SK-N-SH (cell line): ENCODE results near the gene RPL39L. TPM values are rescaled to one million over a fixed set of nuclear protein-coding genes. Genes with fewer than 3 reads are reported as not detected.
"Not testable (repeated sequence)": the region's sequence is repeated elsewhere in the genome, so short reads cannot be mapped to it uniquely, and the experiment has no call there.

Experiments used
- CTCF ChIA-PET: fragments of 300-600, 350-600 bp; formaldehyde crosslinking; extraction: SDS; loops from one replicate; lab custom pipeline; 2021; lab: Yijun Ruan, JAX
- POLR2A ChIA-PET: fragments of 350-600 bp; sonication (Branson Sonifier 250); formaldehyde crosslinking; extraction: SDS; loops from one replicate; lab custom pipeline; 2020; ENCODE audit warnings: antibody characterized with exemption, inconsistent platforms; lab: Yijun Ruan, JAX
- DNase-seq: peaks from one replicate; pipeline ENCODE4 v3.0.0; 2012
- H2AFZ ChIP-seq: fragments of 200-600 bp; sonication (generic); 2 replicates; pipeline ENCODE4 v1.8.1; 2016; ENCODE audit warnings: antibody characterized with exemption, mild to moderate bottlenecking, low read depth
- H3F3A ChIP-seq: fragments of 200-600 bp; sonication (generic); replicated peaks from 2 replicates; pipeline ENCODE3; 2016; ENCODE audit warnings: antibody characterized with exemption, mild to moderate bottlenecking; ENCODE audit not compliant: insufficient read depth
- H3K27ac ChIP-seq, 2 experiments: fragments of 200-500 bp in 1 of 2; fragments of 200-600 bp in 1 of 2; sonication (Bioruptor generic) in 1 of 2; sonication (generic), shearing (Covaris generic) in 1 of 2; 2 replicates each; pipeline versions ENCODE4 v1.5.1 to v1.6.1; 2014 to 2016; ENCODE audit warnings: low read depth in 2 of 2, inconsistent platforms in 1 of 2, low read length in 1 of 2, mild to moderate bottlenecking in 1 of 2, mixed read lengths in 1 of 2
- H3K27me3 ChIP-seq: fragments of 200-600 bp; sonication (generic), shearing (Covaris generic); 2 replicates; pipeline ENCODE4 v1.6.1; 2016; ENCODE audit warnings: mixed run types; ENCODE audit not compliant: insufficient read depth
- H3K36me3 ChIP-seq, 2 experiments: fragments of 200-500 bp in 1 of 2; fragments of 200-600 bp in 1 of 2; sonication (Bioruptor generic) in 1 of 2; sonication (generic) in 1 of 2; replicated peaks in 1 of 2; 2 replicates each; pipeline versions ENCODE3 to v1.5.1; 2014 to 2016; ENCODE audit warnings: low read length in 1 of 2, mild to moderate bottlenecking in 1 of 2; ENCODE audit not compliant: insufficient read depth in 2 of 2, control insufficient read depth in 1 of 2
- H3K4me1 ChIP-seq, 2 experiments: fragments of 200-500 bp in 1 of 2; fragments of 200-600 bp in 1 of 2; sonication (Bioruptor generic) in 1 of 2; sonication (generic), shearing (Covaris generic) in 1 of 2; 2 replicates each; pipeline versions ENCODE4 v1.5.1 to v1.6.1; 2014 to 2016; ENCODE audit warnings: low read depth in 1 of 2, low read length in 1 of 2, mixed run types in 1 of 2; ENCODE audit not compliant: insufficient read depth in 2 of 2, control insufficient read depth in 1 of 2
- H3K4me2 ChIP-seq: fragments of 200-600 bp; sonication (generic), shearing (Covaris generic); 2 replicates; pipeline ENCODE4 v1.6.1; 2017; ENCODE audit warnings: mixed run types
- H3K4me3 ChIP-seq, 2 experiments: fragments of 200-500 bp in 1 of 2; fragments of 200-600 bp in 1 of 2; sonication (Bioruptor generic) in 1 of 2; sonication (generic), shearing (Covaris generic) in 1 of 2; 2 replicates each; pipeline versions ENCODE4 v1.5.1 to v1.8.1; 2014 to 2016; ENCODE audit warnings: low read depth in 2 of 2, inconsistent platforms in 1 of 2, low read length in 1 of 2, mild to moderate bottlenecking in 1 of 2, mixed read lengths in 1 of 2, moderate library complexity in 1 of 2
- H3K79me2 ChIP-seq: fragments of 200-600 bp; sonication (generic); 2 replicates; pipeline ENCODE4 v1.8.1; 2017; ENCODE audit warnings: mild to moderate bottlenecking; ENCODE audit not compliant: insufficient read depth
- H3K9ac ChIP-seq: fragments of 200-600 bp; sonication (generic); 2 replicates; pipeline ENCODE4 v1.6.1; 2017; ENCODE audit warnings: mixed run types
- H3K9me2 ChIP-seq: fragments of 200-600 bp; sonication (generic); 2 replicates; pipeline ENCODE4 v1.6.1; 2017; ENCODE audit warnings: mixed run types
- H3K9me3 ChIP-seq: fragments of 200-600 bp; sonication (generic); 2 replicates; pipeline ENCODE4 v1.6.1; 2017; ENCODE audit warnings: mixed run types, mild to moderate bottlenecking, moderate library complexity
- H4K20me1 ChIP-seq: fragments of 200-600 bp; sonication (generic); 2 replicates; pipeline ENCODE4 v1.6.1; 2017; ENCODE audit warnings: mild to moderate bottlenecking, mixed run types; ENCODE audit not compliant: insufficient read depth
- MXI1 ChIP-seq: IDR thresholded peaks from 2 replicates; pipeline ENCODE4 v1.6.1; 2012; ENCODE audit warnings: mild to moderate bottlenecking, low read depth, low read length, improper control_type of control experiment
- NFIC ChIP-seq: IDR thresholded peaks from 2 replicates; pipeline ENCODE4 v1.4.0; 2012; ENCODE audit warnings: borderline replicate concordance
- NRF1 ChIP-seq: IDR thresholded peaks from 2 replicates; pipeline ENCODE4 v1.6.1; 2012; ENCODE audit warnings: low read depth, mild to moderate bottlenecking, low read length
- POLR2AphosphoS5 ChIP-seq: IDR thresholded peaks from 2 replicates; pipeline ENCODE4 v1.6.1; 2012; ENCODE audit warnings: low read depth, low read length
- RXRA ChIP-seq: IDR thresholded peaks from 2 replicates; pipeline ENCODE4 v1.4.0; 2012; ENCODE audit warnings: low read depth, mild to moderate bottlenecking, borderline replicate concordance
- SMC3 ChIP-seq: IDR thresholded peaks from 2 replicates; pipeline ENCODE4 v1.6.1; 2012; ENCODE audit warnings: low read depth, low read length, improper control_type of control experiment
- TAF1 ChIP-seq: IDR thresholded peaks from 2 replicates; pipeline ENCODE4 v1.6.1; 2012; ENCODE audit warnings: low read depth, mild to moderate bottlenecking, low read length, moderate library complexity, borderline replicate concordance
- USF1 ChIP-seq: IDR thresholded peaks from 2 replicates; pipeline ENCODE4 v1.4.0; 2012; ENCODE audit warnings: low read depth, borderline replicate concordance
- YY1 ChIP-seq: IDR thresholded peaks from 2 replicates; pipeline ENCODE4 v1.4.0; 2012; ENCODE audit warnings: low read depth, mild to moderate bottlenecking
- WGBS: methylation state at CpG from one replicate; pipeline ENCODE4 v1.1.6; 2017; ENCODE audit warnings: low lambda C conversion rate; 5-methylcytosine and 5-hydroxymethylcytosine counted together
- polyA plus RNA-seq, 3 experiments: library from polyadenylated mRNA; depleted of rRNA; stranded (reverse); fragments of >200 nt; gene quantifications; 2 replicates each; pipeline ENCODE4 v1.2.3, GENCODE V29; 2012
- TF ChIP-seq, protein P1 (sequence below): IDR thresholded peaks from 2 replicates; pipeline ENCODE4 v1.6.1; 2012; ENCODE audit warnings: mild to moderate bottlenecking, low read depth, low read length, moderate library complexity
- TF ChIP-seq, protein P2 (sequence below): fragments of 150-350 bp; IDR thresholded peaks from 2 replicates; pipeline ENCODE4 v1.6.1; 2016; ENCODE audit warnings: mild to moderate bottlenecking, low read depth, low read length

RPL39L gene
- polyA plus RNA-seq, 1 of the 3 experiments (the other 2 are of a cell fraction), result 25.3 TPM

DNA sequence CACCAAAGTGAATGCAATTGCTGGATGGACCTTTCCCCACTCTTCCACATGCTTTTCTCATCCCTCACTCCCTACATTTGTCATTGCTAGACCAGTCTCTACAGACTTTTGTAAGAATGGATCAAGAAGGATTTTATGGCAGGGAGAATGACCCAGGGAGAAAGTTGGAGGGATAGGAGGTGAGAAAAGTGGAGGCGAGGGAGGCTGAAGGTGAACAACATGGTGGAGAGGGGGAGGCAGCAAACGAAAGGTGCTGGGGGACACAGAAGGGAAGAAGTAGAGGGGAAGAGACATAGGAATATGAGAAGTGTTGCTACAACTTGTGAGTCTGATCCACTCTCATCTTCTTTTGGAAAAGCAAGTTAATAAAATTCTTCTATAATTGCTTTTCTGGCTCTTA is 33.6 kb upstream of the RPL39L start:
- Histone ChIP-seq H2AFZ (no peak overlapping the region), H3K4me2 (no peak overlapping the region), H3K9ac (no peak overlapping the region), H3K4me3 (no peak overlapping the region), H3F3A (no peaks in the 10 kb centered on the region), H3K79me2 (no peaks in the 10 kb centered on the region), H3K9me3 (no peaks in the 10 kb centered on the region), H3K27ac (no peak overlapping the region), H3K36me3 (no peaks in the 10 kb centered on the region), H3K27me3 (no peaks in the 10 kb centered on the region), H3K9me2 (no peaks in the 10 kb centered on the region), H3K4me1 (no peaks in the 10 kb centered on the region), H4K20me1 (no peaks in the 10 kb centered on the region)
- ChIA-PET POLR2A (no interaction called here), CTCF (interaction anchor here (1.0 to 2.7 kb wide), 2 partner anchors 8 to 59 kb away, joined by 3 to 18 read pairs; no protein-coding TSS in a partner anchor)
- 38% methylated on average over 2 of the region's 2 CpGs for WGBS
- DNase-seq, result no peak
- TF ChIP-seq, protein P1, sequence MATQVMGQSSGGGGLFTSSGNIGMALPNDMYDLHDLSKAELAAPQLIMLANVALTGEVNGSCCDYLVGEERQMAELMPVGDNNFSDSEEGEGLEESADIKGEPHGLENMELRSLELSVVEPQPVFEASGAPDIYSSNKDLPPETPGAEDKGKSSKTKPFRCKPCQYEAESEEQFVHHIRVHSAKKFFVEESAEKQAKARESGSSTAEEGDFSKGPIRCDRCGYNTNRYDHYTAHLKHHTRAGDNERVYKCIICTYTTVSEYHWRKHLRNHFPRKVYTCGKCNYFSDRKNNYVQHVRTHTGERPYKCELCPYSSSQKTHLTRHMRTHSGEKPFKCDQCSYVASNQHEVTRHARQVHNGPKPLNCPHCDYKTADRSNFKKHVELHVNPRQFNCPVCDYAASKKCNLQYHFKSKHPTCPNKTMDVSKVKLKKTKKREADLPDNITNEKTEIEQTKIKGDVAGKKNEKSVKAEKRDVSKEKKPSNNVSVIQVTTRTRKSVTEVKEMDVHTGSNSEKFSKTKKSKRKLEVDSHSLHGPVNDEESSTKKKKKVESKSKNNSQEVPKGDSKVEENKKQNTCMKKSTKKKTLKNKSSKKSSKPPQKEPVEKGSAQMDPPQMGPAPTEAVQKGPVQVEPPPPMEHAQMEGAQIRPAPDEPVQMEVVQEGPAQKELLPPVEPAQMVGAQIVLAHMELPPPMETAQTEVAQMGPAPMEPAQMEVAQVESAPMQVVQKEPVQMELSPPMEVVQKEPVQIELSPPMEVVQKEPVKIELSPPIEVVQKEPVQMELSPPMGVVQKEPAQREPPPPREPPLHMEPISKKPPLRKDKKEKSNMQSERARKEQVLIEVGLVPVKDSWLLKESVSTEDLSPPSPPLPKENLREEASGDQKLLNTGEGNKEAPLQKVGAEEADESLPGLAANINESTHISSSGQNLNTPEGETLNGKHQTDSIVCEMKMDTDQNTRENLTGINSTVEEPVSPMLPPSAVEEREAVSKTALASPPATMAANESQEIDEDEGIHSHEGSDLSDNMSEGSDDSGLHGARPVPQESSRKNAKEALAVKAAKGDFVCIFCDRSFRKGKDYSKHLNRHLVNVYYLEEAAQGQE, result no peak
- TF ChIP-seq NFIC (no peak), RXRA (no peak), NRF1 (no peak), TAF1 (no peak), YY1 (no peak), POLR2AphosphoS5 (no peak), USF1 (no peak), MXI1 (no peak), SMC3 (no peak)
- TF ChIP-seq, protein P2, sequence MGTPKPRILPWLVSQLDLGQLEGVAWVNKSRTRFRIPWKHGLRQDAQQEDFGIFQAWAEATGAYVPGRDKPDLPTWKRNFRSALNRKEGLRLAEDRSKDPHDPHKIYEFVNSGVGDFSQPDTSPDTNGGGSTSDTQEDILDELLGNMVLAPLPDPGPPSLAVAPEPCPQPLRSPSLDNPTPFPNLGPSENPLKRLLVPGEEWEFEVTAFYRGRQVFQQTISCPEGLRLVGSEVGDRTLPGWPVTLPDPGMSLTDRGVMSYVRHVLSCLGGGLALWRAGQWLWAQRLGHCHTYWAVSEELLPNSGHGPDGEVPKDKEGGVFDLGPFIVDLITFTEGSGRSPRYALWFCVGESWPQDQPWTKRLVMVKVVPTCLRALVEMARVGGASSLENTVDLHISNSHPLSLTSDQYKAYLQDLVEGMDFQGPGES, result no peak

DNA sequence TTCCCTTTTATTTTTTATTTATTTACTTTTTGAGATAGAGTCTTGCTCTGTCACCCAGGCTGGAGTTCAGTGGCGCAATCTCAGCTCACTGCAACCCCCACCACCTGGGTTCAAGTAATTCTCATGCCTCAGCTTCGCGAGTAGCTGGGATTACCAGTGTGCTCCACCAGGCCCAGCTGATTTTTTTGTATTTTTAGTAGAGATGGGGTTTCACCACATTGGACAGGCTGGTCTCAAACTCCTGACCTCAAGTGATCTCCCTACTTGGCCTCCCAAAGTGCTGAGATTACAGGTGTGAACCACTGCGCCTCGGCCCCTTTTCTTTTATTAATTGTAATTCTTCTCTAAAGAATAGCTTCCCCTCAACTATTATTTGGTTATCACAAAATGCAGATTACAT is 31.6 kb upstream of the RPL39L start:
- H3K9me2 ChIP-seq, H3K9me3 ChIP-seq, H3K9ac ChIP-seq, POLR2A ChIA-PET, H3K36me3 ChIP-seq, H3K79me2 ChIP-seq, DNase-seq, H3K4me3 ChIP-seq, H3K4me2 ChIP-seq, H3K4me1 ChIP-seq, H3K27me3 ChIP-seq, H2AFZ ChIP-seq, H4K20me1 ChIP-seq, H3K27ac ChIP-seq, H3F3A ChIP-seq: not testable (repeated sequence)
- CTCF ChIA-PET, result interaction anchor here (0.7 to 2.3 kb wide), 2 partner anchors 31 to 322 kb away, joined by 3 to 10 read pairs; partner anchors contain the start of gene RPL39L
- 86% methylated on average over 5 of the region's 5 CpGs for WGBS
